Liver (tissue), 9 donors: ENCODE data around the gene ZKSCAN3. TPM values are rescaled to one million over a fixed set of nuclear protein-coding genes. Genes with fewer than 3 reads are reported as not detected.

Experiments
- DNase-seq: peaks from one replicate; pipeline ENCODE4 v3.0.0-alpha.2; 2017; ENCODE audit warnings: low spot score
- H3K27ac ChIP-seq, 2 donors: one replicate each; pipeline ENCODE4 v1.7.0; 2013; ENCODE audit warnings: inconsistent platforms in 2 of 2, low read length in 2 of 2, control low read depth in 1 of 2, low read depth in 1 of 2, mild to moderate bottlenecking in 1 of 2
- H3K27me3 ChIP-seq, 4 donors: one replicate each; pipeline versions ENCODE4 v1.6.1 to v1.7.0; 2013; ENCODE audit warnings: low read length in 3 of 4, inconsistent platforms in 1 of 4, mild to moderate bottlenecking in 1 of 4, moderate library complexity in 1 of 4; ENCODE audit not compliant: control insufficient read depth in 4 of 4, insufficient read depth in 4 of 4
- H3K36me3 ChIP-seq, 4 donors: one replicate each; pipeline versions ENCODE4 v1.6.1 to v1.7.0; 2013; ENCODE audit warnings: low read length in 3 of 4, mild to moderate bottlenecking in 3 of 4, low read depth in 1 of 4, moderate library complexity in 1 of 4; ENCODE audit not compliant: control insufficient read depth in 4 of 4, insufficient read depth in 3 of 4
- H3K4me1 ChIP-seq, 4 donors: one replicate each; pipeline versions ENCODE4 v1.6.1 to v1.7.0; 2013; ENCODE audit warnings: low read length in 3 of 4, mild to moderate bottlenecking in 3 of 4, moderate library complexity in 1 of 4; ENCODE audit not compliant: control insufficient read depth in 4 of 4, insufficient read depth in 4 of 4
- H3K4me3 ChIP-seq, 3 donors: one replicate each; pipeline versions ENCODE4 v1.6.1 to v1.7.0; 2013; ENCODE audit warnings: low read length in 3 of 3, control low read depth in 1 of 3, low read depth in 1 of 3, mild to moderate bottlenecking in 1 of 3
- H3K9ac ChIP-seq, 2 donors: one replicate each; pipeline ENCODE4 v1.7.0; 2013; ENCODE audit warnings: low read length in 2 of 2, mild to moderate bottlenecking in 2 of 2, moderate library complexity in 2 of 2, control low read depth in 1 of 2, low read depth in 1 of 2
- H3K9me3 ChIP-seq, 4 donors: one replicate each; pipeline versions ENCODE4 v1.6.1 to v1.7.0; 2013; ENCODE audit warnings: low read length in 3 of 4; ENCODE audit not compliant: control insufficient read depth in 4 of 4
- EGR1 ChIP-seq, 2 donors: IDR thresholded peaks; 2 replicates each; pipeline ENCODE4 v1.6.1; 2016 to 2018; ENCODE audit warnings: antibody characterized with exemption in 2 of 2, low read depth in 2 of 2
- FOXA1 ChIP-seq: IDR thresholded peaks from 2 replicates; pipeline ENCODE4 v1.6.1; 2016; ENCODE audit warnings: antibody characterized with exemption
- FOXA2 ChIP-seq: IDR thresholded peaks from 2 replicates; pipeline ENCODE4 v1.6.1; 2016; ENCODE audit warnings: antibody characterized with exemption
- GABPA ChIP-seq, 2 donors: IDR thresholded peaks in 1 of 2; conservative IDR thresholded peaks in 1 of 2; 2 replicates each; pipeline ENCODE4 v1.6.1; 2016; ENCODE audit warnings: antibody characterized with exemption in 2 of 2, mild to moderate bottlenecking in 1 of 2, moderate library complexity in 1 of 2
- HNF4A ChIP-seq, 2 donors: conservative IDR thresholded peaks; 2 replicates each; pipeline ENCODE4 v1.6.1; 2016; ENCODE audit warnings: antibody characterized with exemption in 2 of 2, mild to moderate bottlenecking in 2 of 2
- HNF4G ChIP-seq: IDR thresholded peaks from 2 replicates; pipeline ENCODE4 v1.6.1; 2016; ENCODE audit warnings: antibody characterized with exemption
- JUND ChIP-seq, 2 donors: IDR thresholded peaks; 2 replicates each; pipeline ENCODE4 v1.6.1; 2016; ENCODE audit warnings: antibody characterized with exemption in 2 of 2
- NR2F2 ChIP-seq: IDR thresholded peaks from 2 replicates; pipeline ENCODE4 v1.6.1; 2016; ENCODE audit warnings: antibody characterized with exemption
- RXRA ChIP-seq, 2 donors: IDR thresholded peaks; 2 replicates each; pipeline ENCODE4 v1.6.1; 2017 to 2018; ENCODE audit warnings: antibody characterized with exemption in 2 of 2, mild to moderate bottlenecking in 1 of 2
- SP1 ChIP-seq: IDR thresholded peaks from 2 replicates; pipeline ENCODE4 v1.6.1; 2018; ENCODE audit warnings: antibody characterized with exemption, mild to moderate bottlenecking
- YY1 ChIP-seq: IDR thresholded peaks from 2 replicates; pipeline ENCODE4 v1.6.1; 2016; ENCODE audit warnings: antibody characterized with exemption, mild to moderate bottlenecking
- WGBS: extraction: QIAGEN DNeasy Blood & Tissue Kit; methylation state at CpG from one replicate; pipeline ENCODE4 v1.1.7; 2013; 5-methylcytosine and 5-hydroxymethylcytosine counted together
- polyA plus RNA-seq, 2 donors: library from polyadenylated mRNA; stranded (reverse) in 1 of 2; unstranded in 1 of 2; fragments of 200-250 nt in 1 of 2; fragments of >200 nt in 1 of 2; fragmentation: Nextera tagmentation in 1 of 2; extraction: Ambion mirVana in 1 of 2; gene quantifications; one replicate each; pipeline versions ENCODE4 v1.2.1 to v1.2.3, GENCODE V29; 2013 to 2015
- total RNA-seq, 2 donors: library from RNA; depleted of rRNA; stranded (reverse); fragments of >200 nt; gene quantifications; one replicate each; pipeline ENCODE4 v1.2.3, GENCODE V29; 2014
- TF ChIP-seq, protein P1 (sequence below): IDR thresholded peaks from 2 replicates; pipeline ENCODE4 v1.6.1; 2016; ENCODE audit warnings: antibody characterized with exemption
- TF ChIP-seq, protein P2 (sequence below): fragments of 150-350 bp; IDR thresholded peaks from 2 replicates; pipeline ENCODE4 v1.5.1; 2017; ENCODE audit warnings: improper control_type of control experiment, low read depth, low read length; ENCODE audit not compliant: missing input control
- TF ChIP-seq, protein P3 (sequence below): IDR thresholded peaks from 2 replicates; pipeline ENCODE4 v1.6.1; 2016; ENCODE audit warnings: antibody characterized with exemption, mild to moderate bottlenecking
- donor health status: healthy.
- donor health status: healthy.
- donor health status: healthy.
- donor health status: healthy.
- donor health status: healthy.

The ZKSCAN3 gene
- total and polyA plus RNA-seq, 4 donors: 0.93 to 8.8 (median 1.9) TPM

DNA sequence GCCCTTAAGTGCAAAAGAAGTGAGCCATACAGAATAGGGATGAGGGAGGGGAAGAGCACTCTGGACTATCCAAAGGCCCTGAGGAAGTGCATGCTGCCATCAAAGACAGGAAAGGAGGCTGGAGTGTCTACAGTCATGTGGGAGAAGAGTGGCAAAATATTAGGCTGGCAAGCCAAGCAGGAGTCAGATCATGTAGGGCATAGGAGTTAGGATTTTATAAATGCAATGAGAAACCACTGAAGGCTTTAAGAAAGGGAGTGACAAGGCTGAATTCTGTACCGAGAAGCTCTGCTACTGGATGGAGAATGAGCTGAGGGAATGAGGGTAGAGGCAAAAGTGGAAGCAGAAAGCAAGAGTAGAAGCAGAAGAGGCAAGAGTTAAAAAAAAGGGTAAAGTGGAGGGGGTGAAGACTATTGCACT is 16.1 kb upstream of the ZKSCAN3 start:
- TF ChIP-seq, protein P1, sequence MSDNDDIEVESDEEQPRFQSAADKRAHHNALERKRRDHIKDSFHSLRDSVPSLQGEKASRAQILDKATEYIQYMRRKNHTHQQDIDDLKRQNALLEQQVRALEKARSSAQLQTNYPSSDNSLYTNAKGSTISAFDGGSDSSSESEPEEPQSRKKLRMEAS: no peak
- TF ChIP-seq FOXA2: no peak
- no peak for TF ChIP-seq NR2F2
- Histone ChIP-seq H3K9me3 (peaks cover 3 to 11% (median 5%) of the 10 kb centered on the region in 4 donors), H3K27me3 (no peaks in the 10 kb centered on the region), H3K9ac (no peak overlapping the region), H3K36me3 (peaks cover 0 to 5% (median 2%) of the 10 kb centered on the region in 4 donors), H3K4me3 (no peak overlapping the region), H3K27ac (no peak overlapping the region), H3K4me1 (peaks cover 1 to 14% (median 4%) of the 10 kb centered on the region in 4 donors)
- WGBS: 96% methylated on average over 1 of the region's 1 CpG
- DNase-seq: no peak

DNA sequence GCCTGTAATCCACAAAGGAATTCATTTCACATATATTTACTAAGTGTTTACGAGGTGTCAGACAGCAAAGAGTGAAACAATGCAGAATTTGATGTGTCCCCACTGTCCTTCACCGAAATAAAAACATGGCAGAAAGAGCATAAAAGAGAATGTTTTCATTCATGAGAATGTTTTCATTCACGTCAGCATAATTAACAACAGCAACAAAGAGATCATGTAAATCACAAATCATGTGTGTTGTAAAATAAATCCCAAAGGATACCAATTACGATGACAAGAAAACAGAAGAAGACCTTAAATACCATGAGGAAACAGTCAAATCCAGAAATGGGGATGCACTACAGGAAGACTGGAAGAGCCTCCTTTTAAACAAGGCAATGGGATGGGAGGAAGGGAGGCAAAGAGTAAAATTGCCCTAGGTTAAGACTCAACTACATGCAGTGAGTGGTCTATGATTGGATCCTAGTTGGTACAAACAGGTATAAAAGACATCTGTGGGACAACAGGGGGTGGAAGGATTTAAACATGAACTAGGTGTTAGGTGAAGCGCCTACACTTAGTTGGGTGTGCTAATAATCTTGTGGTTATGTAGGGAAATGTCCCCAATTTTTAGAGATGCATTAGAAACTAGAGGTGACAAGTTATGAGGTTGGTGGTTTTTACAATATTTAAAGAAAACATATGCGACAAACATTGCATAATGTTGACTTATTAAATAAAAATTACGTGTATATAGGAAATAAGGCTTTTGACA is 15.3 kb upstream of the ZKSCAN3 start:
- peak overlapping the region; percentile 92 to 97 for H3K27ac ChIP-seq
- peaks cover 0 to 3% (median 0%) of the 10 kb centered on the region in 4 donors for H3K36me3 ChIP-seq
- no peak overlapping the region for H3K9ac ChIP-seq
- peaks cover 1 to 14% (median 4%) of the 10 kb centered on the region in 4 donors for H3K4me1 ChIP-seq
- DNase-seq: no peak
- no peak overlapping the region for H3K4me3 ChIP-seq
- no peaks in the 10 kb centered on the region for H3K27me3 ChIP-seq
- no peak for TF ChIP-seq JUND (IDR thresholded peaks at IDR 0.05)
- TF ChIP-seq NR2F2: no peak
- TF ChIP-seq HNF4G: no peak
- TF ChIP-seq SP1: no peak
- no peak for TF ChIP-seq EGR1 (IDR thresholded peaks at IDR 0.05; ENCODE audit: low read depth in 2 of 2)
- 87% methylated on average over 7 of the region's 7 CpGs for WGBS
- H3K9me3 ChIP-seq: peaks cover 0 to 4% (median 1%) of the 10 kb centered on the region in 4 donors

DNA sequence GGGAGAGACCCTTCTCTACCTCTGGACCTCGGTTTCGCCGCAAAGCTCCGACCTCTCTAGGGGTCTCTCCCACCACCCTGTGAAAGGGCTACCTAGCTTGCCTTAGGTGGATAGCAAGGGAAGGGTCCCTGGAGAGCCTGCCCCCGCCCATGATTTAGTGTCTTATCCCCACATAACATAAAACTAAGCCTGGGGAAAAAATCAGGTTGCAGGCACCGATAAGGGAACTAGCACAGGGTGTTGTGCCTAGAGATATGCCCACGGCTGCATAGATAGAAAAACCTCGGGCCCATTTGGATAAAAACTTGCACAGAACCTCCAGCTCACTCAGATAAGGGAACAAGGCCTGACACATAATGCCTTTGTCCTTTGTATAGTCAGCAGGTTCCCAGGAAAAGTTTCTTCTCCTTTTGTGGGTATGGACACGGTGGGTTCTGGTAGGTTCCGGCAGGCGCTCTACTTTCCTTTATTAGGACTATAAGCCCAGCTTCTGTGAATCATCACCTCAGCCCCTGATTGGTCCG is 14.6 kb upstream of the ZKSCAN3 start:
- peak overlapping the region; percentile 16 to 86 (median 68) for H3K4me3 ChIP-seq
- no peaks in the 10 kb centered on the region for H3K9me3 ChIP-seq
- peak overlapping the region; percentile 92 to 97 for H3K27ac ChIP-seq
- peak overlapping the region; percentile 85 to 87 for H3K9ac ChIP-seq
- peaks cover 1 to 14% (median 4%) of the 10 kb centered on the region in 4 donors for H3K4me1 ChIP-seq
- no peak for DNase-seq
- no peaks in the 10 kb centered on the region for H3K36me3 ChIP-seq
- H3K27me3 ChIP-seq: no peaks in the 10 kb centered on the region
- 31% methylated on average over 12 of the region's 12 CpGs for WGBS
- no peak for TF ChIP-seq RXRA (IDR thresholded peaks at IDR 0.05)
- TF ChIP-seq NR2F2: no peak
- TF ChIP-seq YY1: no peak
- TF ChIP-seq SP1: peak; percentile 66
- TF ChIP-seq EGR1 (IDR thresholded peaks at IDR 0.05; ENCODE audit: low read depth in 2 of 2): peak in 1 of 2 donors; percentile 12

DNA sequence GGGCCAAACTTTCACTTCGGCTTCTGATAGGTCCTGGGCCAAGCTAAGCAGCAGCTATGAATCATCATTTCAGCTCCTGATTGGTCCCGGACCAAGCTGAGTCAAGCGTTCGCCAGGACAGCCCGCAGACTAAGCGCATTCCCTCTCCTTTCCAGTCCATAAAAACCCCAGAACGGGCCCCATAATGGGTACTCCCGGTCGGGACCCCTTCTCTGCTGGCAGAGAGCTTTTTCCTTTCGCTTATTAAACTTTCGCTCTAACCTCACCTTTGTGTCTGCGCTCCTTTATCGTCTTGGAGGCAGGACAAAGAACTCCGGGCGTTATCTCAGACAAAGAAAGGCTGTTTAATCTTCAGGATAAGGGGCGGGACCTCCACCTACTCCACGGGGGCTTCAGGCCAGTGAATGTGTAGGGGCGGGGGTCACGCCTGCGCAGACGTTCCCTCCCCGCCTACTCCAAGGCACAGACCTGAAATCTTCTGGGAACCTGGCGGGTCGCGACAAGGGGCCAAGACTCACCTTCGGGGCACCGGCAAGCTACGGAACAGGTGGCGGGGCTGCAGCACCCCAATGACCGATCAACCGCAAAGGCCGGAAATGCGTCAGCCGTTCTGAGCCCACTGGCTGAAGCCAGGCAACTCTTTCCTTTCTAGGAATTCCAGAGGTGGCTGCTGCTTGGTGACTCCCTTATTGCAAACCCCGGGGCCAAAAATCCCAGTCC is 14.0 kb upstream of the ZKSCAN3 start, which contains the start of gene ZSCAN31:
TSS of gene ZSCAN31 (minus strand) at position 585 of the 720 bp plus-strand sequence. CDS start 6,465 bp downstream, outside the sequence.
- Histone ChIP-seq H3K27ac (peak within 1 kb of the TSS; percentile 92 to 97), H3K36me3 (no peaks in the 10 kb centered on the region), H3K4me3 (peak within 1 kb of the TSS; percentile 68 to 87 (median 86)), H3K27me3 (no peaks in the 10 kb centered on the region), H3K4me1 (peaks cover 1 to 14% (median 4%) of the 10 kb centered on the region in 4 donors), H3K9me3 (no peaks in the 10 kb centered on the region), H3K9ac (peak within 1 kb of the TSS; percentile 87 to 98)
- peak; percentile 90 for DNase-seq
- WGBS: under 1% methylated on average over 35 of the region's 35 CpGs
- TF ChIP-seq GABPA (IDR thresholded peaks at IDR 0.05 in 1 of 2, conservative IDR thresholded peaks at IDR 0.05 in 1 of 2) (peak; percentile 67 to 85), FOXA1 (peak; percentile 13), RXRA (IDR thresholded peaks at IDR 0.05) (peak; percentile 12 to 25), YY1 (peak; percentile 84), NR2F2 (peak; percentile 54), HNF4A (conservative IDR thresholded peaks at IDR 0.05) (no peak), FOXA2 (peak; percentile 5), SP1 (no peak), HNF4G (no peak), JUND (IDR thresholded peaks at IDR 0.05) (peak; percentile 94 to 98)
- TF ChIP-seq, protein P2, sequence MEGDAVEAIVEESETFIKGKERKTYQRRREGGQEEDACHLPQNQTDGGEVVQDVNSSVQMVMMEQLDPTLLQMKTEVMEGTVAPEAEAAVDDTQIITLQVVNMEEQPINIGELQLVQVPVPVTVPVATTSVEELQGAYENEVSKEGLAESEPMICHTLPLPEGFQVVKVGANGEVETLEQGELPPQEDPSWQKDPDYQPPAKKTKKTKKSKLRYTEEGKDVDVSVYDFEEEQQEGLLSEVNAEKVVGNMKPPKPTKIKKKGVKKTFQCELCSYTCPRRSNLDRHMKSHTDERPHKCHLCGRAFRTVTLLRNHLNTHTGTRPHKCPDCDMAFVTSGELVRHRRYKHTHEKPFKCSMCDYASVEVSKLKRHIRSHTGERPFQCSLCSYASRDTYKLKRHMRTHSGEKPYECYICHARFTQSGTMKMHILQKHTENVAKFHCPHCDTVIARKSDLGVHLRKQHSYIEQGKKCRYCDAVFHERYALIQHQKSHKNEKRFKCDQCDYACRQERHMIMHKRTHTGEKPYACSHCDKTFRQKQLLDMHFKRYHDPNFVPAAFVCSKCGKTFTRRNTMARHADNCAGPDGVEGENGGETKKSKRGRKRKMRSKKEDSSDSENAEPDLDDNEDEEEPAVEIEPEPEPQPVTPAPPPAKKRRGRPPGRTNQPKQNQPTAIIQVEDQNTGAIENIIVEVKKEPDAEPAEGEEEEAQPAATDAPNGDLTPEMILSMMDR: no peak
- TF ChIP-seq, protein P3, sequence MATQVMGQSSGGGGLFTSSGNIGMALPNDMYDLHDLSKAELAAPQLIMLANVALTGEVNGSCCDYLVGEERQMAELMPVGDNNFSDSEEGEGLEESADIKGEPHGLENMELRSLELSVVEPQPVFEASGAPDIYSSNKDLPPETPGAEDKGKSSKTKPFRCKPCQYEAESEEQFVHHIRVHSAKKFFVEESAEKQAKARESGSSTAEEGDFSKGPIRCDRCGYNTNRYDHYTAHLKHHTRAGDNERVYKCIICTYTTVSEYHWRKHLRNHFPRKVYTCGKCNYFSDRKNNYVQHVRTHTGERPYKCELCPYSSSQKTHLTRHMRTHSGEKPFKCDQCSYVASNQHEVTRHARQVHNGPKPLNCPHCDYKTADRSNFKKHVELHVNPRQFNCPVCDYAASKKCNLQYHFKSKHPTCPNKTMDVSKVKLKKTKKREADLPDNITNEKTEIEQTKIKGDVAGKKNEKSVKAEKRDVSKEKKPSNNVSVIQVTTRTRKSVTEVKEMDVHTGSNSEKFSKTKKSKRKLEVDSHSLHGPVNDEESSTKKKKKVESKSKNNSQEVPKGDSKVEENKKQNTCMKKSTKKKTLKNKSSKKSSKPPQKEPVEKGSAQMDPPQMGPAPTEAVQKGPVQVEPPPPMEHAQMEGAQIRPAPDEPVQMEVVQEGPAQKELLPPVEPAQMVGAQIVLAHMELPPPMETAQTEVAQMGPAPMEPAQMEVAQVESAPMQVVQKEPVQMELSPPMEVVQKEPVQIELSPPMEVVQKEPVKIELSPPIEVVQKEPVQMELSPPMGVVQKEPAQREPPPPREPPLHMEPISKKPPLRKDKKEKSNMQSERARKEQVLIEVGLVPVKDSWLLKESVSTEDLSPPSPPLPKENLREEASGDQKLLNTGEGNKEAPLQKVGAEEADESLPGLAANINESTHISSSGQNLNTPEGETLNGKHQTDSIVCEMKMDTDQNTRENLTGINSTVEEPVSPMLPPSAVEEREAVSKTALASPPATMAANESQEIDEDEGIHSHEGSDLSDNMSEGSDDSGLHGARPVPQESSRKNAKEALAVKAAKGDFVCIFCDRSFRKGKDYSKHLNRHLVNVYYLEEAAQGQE: peak; percentile 94
- TF ChIP-seq, protein P1: no peak
